BLaER1 (cell line): Measurements from ENCODE around the gene JAM3.
"Not testable (repeated sequence)": the region's sequence is repeated elsewhere in the genome, so short reads cannot be mapped to it uniquely, and the experiment has no call there.

Experiments
- H3K27ac ChIP-seq: shearing (Covaris generic); formaldehyde crosslinking; 2 replicates; pipeline ENCODE4 v1.8.1; 2022
- H3K27me3 ChIP-seq: shearing (Covaris generic); formaldehyde crosslinking; 2 replicates; pipeline ENCODE4 v1.8.1; 2022
- H3K36me3 ChIP-seq: shearing (Covaris generic); formaldehyde crosslinking; 2 replicates; pipeline ENCODE4 v1.8.1; 2022
- H3K4me1 ChIP-seq: shearing (Covaris generic); formaldehyde crosslinking; 2 replicates; pipeline ENCODE4 v1.8.1; 2022
- H3K4me2 ChIP-seq: shearing (Covaris generic); formaldehyde crosslinking; 2 replicates; pipeline ENCODE4 v1.8.1; 2022
- H3K4me3 ChIP-seq: shearing (Covaris generic); formaldehyde crosslinking; 2 replicates; pipeline ENCODE4 v1.8.1; 2022
- H3K9ac ChIP-seq: shearing (Covaris generic); formaldehyde crosslinking; 2 replicates; pipeline ENCODE4 v1.8.1; 2022
- H3K9me3 ChIP-seq: shearing (Covaris generic); formaldehyde crosslinking; 2 replicates; pipeline ENCODE4 v1.8.1; 2022
- H4K20me1 ChIP-seq: shearing (Covaris generic); formaldehyde crosslinking; 2 replicates; pipeline ENCODE4 v1.8.1; 2022
- Cebpa-rat ChIP-seq: shearing (Covaris generic); IDR thresholded peaks from 2 replicates; pipeline ENCODE4 v1.8.1; 2022

The JAM3 gene

DNA sequence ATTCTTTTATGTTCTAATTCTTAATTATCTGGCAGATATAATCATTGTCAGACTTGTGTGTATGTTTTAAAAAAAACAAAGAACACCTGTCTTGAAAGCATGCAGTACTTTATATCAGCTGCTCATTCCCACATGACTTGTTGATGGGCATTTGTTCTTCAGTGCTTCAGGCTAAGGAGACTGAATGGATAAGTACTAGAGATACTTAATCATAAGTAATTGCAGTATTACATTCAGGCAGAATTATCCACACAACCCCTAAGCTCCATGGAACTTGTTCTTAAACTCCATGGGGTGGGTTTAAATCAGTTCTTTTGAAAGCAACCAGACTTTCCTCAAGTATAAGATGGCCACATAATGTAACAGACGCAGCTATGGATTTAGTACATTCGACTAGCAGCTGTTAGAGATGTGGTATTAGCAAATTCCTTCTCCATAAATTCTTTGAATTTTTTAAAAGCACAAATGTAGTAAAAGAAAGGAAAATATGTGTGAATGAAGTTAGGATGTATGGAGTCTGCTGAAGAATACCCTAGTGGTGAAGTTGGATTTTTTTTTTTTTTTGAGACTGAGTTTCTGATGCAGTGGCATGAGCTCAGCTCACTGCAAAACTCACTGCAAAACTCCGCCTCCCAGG, 3.0 kb downstream of the JAM3 start:
- Histone ChIP-seq H3K4me3 (no peak overlapping the region), H3K4me2 (no peak overlapping the region), H3K27ac (no peak overlapping the region), H4K20me1 (peaks cover 34% of the 10 kb centered on the region), H3K9me3 (no peaks in the 10 kb centered on the region), H3K4me1 (peaks cover 22% of the 10 kb centered on the region), H3K27me3 (no peaks in the 10 kb centered on the region), H3K36me3 (no peaks in the 10 kb centered on the region), H3K9ac (no peak overlapping the region)
- no peak for TF ChIP-seq Cebpa-rat

DNA sequence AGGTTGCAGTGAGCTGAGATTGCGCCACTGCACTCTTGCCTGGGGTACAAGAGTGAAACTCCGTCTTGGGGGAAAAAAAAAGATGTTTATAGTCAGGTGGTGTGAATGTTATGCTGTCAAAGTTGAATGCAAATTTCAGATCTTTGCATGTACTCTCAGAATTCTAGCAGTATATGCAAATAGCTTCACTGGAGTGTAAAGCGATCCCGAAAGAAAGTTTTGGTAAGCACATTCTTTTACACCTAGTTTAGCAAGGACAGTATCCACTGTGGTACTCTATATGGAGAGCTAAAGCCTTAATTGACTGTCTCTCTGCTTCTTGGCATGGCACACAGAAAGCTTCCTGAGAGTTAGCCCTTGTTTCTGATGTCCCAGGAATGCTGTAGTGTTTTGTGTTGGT, 4.0 kb downstream of the JAM3 start:
- H4K20me1 ChIP-seq: peaks cover 34% of the 10 kb centered on the region

DNA sequence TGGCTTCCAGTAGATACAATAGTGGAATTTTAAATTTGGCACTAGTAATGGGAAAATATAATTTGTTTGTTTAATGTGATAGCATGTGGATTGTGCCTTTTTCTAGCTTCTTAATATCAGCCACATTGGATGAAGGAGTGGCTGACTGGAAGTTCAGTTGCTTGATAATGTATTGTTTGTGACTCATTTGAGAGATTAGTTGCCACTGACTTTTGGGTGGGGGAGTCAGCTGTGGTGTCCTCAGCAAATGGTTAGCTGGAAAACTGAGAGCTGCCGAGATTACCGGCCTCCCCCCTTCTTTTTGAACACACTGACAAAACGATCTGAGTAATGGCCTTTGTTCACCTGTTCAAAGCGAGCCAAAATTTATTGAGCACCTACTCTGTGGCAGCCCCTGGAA, 5.5 kb downstream of the JAM3 start:
- Histone ChIP-seq H3K36me3 (0 out of 2 replicates have a peak, but pooled peaks cover 17% of the 10 kb centered on the region), H3K4me2 (no peak overlapping the region), H3K4me1 (peaks cover 18% of the 10 kb centered on the region), H4K20me1 (peaks cover 34% of the 10 kb centered on the region), H3K27me3 (no peaks in the 10 kb centered on the region), H3K4me3 (no peak overlapping the region), H3K9ac (no peak overlapping the region), H3K9me3 (peaks cover 11% of the 10 kb centered on the region), H3K27ac (no peak overlapping the region)
- TF ChIP-seq Cebpa-rat: no peak

More for the DNA sequence above, 4.0 kb downstream of the JAM3 start:
- 0 out of 2 replicates have a peak, but pooled peaks cover 2% of the 10 kb centered on the region for H3K9me3 ChIP-seq
- H3K4me3 ChIP-seq: no peak overlapping the region
- H3K9ac ChIP-seq: no peak overlapping the region
- H3K27me3 ChIP-seq: no peaks in the 10 kb centered on the region
- TF ChIP-seq Cebpa-rat: no peak
- no peak overlapping the region for H3K27ac ChIP-seq
- H3K4me1 ChIP-seq: peaks cover 22% of the 10 kb centered on the region
- no peak overlapping the region for H3K4me2 ChIP-seq
- H3K36me3 ChIP-seq: 0 out of 2 replicates have a peak, but pooled peaks cover 3% of the 10 kb centered on the region

DNA sequence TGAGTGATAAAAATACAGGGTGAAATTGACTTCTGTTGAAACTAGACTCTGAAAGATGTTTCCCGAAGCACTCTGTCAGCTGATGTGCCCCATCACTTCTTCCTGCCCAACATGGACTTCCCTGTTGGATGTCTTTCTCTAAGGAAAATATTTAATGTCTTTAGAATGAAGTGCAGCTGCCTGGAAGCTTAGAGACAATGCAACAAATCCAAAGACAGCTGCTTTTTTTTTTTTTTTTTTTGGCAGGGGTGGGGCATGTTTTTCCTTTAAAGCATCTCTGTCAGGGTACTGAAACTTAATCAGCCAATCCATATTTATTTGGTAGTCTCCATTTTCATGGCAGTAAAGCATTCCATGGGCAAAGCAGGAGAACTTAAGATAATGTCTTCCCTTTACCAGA, 5.9 kb downstream of the JAM3 start:
- H3K27ac ChIP-seq: no peak overlapping the region
- no peaks in the 10 kb centered on the region for H3K27me3 ChIP-seq
- H3K36me3 ChIP-seq: 0 out of 2 replicates have a peak, but pooled peaks cover 19% of the 10 kb centered on the region
- peaks cover 13% of the 10 kb centered on the region for H3K4me1 ChIP-seq
- H3K9ac ChIP-seq: no peak overlapping the region
- no peak overlapping the region for H3K4me2 ChIP-seq
- peaks cover 34% of the 10 kb centered on the region for H4K20me1 ChIP-seq
- no peak for TF ChIP-seq Cebpa-rat
- no peak overlapping the region for H3K4me3 ChIP-seq
- H3K9me3 ChIP-seq: peaks cover 15% of the 10 kb centered on the region

DNA sequence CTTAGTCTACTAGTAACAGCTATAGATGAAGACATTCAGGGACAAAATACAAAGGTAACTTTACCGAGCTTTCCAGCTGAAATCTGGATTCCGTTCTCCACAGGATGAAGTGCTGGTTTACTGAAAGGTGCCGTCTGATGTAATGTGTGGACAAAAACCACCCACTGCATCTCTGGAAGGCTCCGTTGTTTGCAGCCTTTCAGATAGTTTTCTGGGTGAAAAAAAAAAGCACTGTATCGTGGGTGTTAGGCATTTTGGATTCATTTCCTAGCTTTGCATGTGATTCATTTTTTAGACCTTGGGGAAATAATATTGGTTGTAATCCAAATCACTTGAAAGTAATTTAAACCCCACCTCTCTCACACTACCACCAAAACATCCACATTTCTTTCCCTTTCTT, 10.4 kb downstream of the JAM3 start:
- no peaks in the 10 kb centered on the region for H3K4me1 ChIP-seq
- H3K9me3 ChIP-seq: peaks cover 46% of the 10 kb centered on the region
- TF ChIP-seq Cebpa-rat: no peak
- H4K20me1 ChIP-seq: peaks cover 12% of the 10 kb centered on the region
- H3K4me2 ChIP-seq: no peak overlapping the region
- H3K9ac ChIP-seq: no peak overlapping the region
- H3K4me3 ChIP-seq: no peak overlapping the region
- peaks cover 39% of the 10 kb centered on the region for H3K36me3 ChIP-seq
- no peaks in the 10 kb centered on the region for H3K27me3 ChIP-seq
- no peak overlapping the region for H3K27ac ChIP-seq

DNA sequence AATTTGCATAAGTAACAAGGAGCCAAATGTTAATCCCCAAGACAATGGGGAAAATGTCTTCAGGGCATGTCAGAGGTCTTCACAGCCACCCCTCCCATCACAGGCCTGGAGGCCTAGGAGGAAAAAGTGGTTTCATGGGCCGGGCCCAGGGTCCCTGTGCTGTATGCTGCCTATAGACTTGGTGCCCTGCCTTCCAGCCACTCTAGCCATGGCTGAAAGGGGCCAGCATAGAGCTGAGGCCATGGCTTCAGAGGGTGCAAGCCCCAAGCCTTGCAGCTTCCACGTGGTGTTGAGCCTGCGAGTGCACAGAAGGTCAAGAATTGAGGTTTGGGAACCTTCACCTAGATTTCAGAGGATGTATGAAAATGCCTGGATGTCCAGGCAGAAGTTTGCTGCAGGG, 12.4 kb downstream of the JAM3 start:
- H3K4me3 ChIP-seq, H3K9ac ChIP-seq, H3K4me1 ChIP-seq, H3K27me3 ChIP-seq, H3K4me2 ChIP-seq, H4K20me1 ChIP-seq, H3K27ac ChIP-seq: not testable (repeated sequence)
- H3K9me3 ChIP-seq: peaks cover 46% of the 10 kb centered on the region
- H3K36me3 ChIP-seq: peaks cover 39% of the 10 kb centered on the region

DNA sequence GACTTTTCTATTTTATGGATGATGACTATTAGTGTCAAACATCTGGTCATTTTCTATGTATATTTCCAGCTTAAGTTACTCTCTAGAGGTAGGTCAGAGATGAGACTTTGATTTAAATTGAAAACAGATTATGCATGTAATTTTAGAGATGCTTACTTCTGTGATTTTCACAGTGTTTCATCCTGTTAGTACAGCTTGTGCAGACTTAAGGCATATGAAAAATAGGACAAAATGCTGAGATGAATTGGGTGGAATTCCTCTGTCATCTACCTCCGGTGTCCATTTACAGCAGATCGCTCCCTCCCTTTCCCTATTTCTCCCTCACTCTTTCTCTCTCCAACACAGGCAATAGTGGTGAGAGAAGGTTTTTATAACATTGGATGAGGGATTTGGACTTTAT, 14.1 kb downstream of the JAM3 start:
- no peak overlapping the region for H3K4me3 ChIP-seq

DNA sequence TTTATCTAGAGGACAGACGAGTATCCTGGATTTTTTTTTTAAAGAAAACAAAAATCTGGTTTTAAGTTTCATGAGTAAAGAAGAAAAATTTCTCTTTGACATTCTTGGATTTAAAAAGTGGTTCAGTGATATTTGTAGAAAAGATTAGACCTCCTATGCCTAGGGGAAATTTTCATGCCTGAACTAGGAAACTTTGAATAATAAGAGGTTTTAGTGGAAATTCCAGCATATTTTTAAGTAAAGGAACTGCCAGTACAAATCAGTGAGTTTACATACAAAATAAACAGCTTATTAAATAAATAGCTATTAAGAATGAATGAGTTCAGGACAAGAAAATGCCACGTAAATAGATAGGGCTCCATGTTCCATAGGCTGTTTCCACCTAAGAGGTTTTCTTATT, 17.5 kb downstream of the JAM3 start:
- Histone ChIP-seq H3K27ac (no peak overlapping the region), H3K4me2 (no peak overlapping the region), H3K9me3 (peaks cover 14% of the 10 kb centered on the region), H3K9ac (no peak overlapping the region), H3K27me3 (no peaks in the 10 kb centered on the region), H3K4me3 (no peak overlapping the region), H4K20me1 (no peaks in the 10 kb centered on the region), H3K4me1 (no peaks in the 10 kb centered on the region), H3K36me3 (peaks cover 7% of the 10 kb centered on the region)
- no peak for TF ChIP-seq Cebpa-rat

More for the DNA sequence above, 14.1 kb downstream of the JAM3 start:
- H4K20me1 ChIP-seq: no peaks in the 10 kb centered on the region
- H3K4me2 ChIP-seq: no peak overlapping the region
- no peaks in the 10 kb centered on the region for H3K27me3 ChIP-seq
- H3K9me3 ChIP-seq: peaks cover 43% of the 10 kb centered on the region
- H3K27ac ChIP-seq: no peak overlapping the region
- H3K9ac ChIP-seq: no peak overlapping the region
- TF ChIP-seq Cebpa-rat: no peak
- peaks cover 34% of the 10 kb centered on the region for H3K36me3 ChIP-seq
- H3K4me1 ChIP-seq: no peaks in the 10 kb centered on the region

DNA sequence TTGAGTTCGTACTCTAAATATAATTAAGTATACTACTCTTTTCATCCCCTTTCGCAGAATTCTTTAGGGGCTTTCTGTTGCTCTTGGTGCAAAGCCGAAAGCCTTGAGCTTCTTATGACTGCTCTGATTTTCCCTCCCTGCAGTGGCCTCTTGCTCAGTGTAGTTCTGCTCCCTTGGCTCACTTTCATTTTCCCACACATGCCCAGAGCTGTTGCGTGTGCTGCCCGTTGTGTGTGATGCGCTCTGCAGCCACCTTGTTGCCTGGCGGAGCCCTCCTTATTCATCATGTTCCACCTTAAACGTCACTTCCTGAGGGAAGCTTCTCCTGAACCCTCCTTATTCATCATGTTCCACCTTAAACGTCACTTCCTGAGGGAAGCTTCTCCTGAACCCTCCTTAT, 23.1 kb downstream of the JAM3 start:
- not testable (repeated sequence) for H4K20me1 ChIP-seq, H3K9me3 ChIP-seq, H3K9ac ChIP-seq, H3K27me3 ChIP-seq, H3K4me3 ChIP-seq, H3K4me2 ChIP-seq, H3K4me1 ChIP-seq, H3K36me3 ChIP-seq, H3K27ac ChIP-seq

DNA sequence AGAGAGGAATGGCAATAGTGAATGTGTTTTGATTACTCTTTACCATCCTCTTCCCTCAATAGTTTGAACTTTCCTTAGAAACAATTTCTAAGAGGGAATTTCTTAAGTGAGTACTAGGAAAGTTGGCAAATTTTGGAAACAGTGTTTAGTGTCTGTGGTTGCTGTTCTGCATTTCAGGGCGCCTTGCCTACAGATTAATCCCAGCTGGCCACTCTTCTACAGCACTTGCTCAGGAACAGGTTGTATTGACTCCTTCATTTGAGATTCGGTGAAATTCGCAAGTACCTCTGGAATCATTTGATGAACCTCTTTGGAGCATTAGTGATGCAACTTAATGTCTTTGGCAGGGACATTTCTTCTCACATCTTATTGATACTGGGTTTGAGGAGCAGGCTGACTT, 28.3 kb downstream of the JAM3 start:
- Histone ChIP-seq H3K27me3 (no peaks in the 10 kb centered on the region), H3K9ac (no peak overlapping the region), H4K20me1 (0 out of 2 replicates have a peak, but pooled peaks cover 8% of the 10 kb centered on the region), H3K36me3 (no peaks in the 10 kb centered on the region), H3K4me1 (no peaks in the 10 kb centered on the region), H3K9me3 (peaks cover 10% of the 10 kb centered on the region; the same call in 1 of the 2 replicates), H3K4me3 (no peak overlapping the region), H3K27ac (no peak overlapping the region), H3K4me2 (no peak overlapping the region)
- no peak for TF ChIP-seq Cebpa-rat
